GM15510 (cell line): ENCODE data around the gene UBE2D3.

ENCODE experiments used
- POLR2A ChIP-seq: IDR thresholded peaks from 3 replicates; pipeline ENCODE4 v1.6.1; 2011; ENCODE audit warnings: borderline replicate concordance; ENCODE audit not compliant: insufficient read length; ENCODE audit errors: extremely low read depth

UBE2D3 gene

DNA sequence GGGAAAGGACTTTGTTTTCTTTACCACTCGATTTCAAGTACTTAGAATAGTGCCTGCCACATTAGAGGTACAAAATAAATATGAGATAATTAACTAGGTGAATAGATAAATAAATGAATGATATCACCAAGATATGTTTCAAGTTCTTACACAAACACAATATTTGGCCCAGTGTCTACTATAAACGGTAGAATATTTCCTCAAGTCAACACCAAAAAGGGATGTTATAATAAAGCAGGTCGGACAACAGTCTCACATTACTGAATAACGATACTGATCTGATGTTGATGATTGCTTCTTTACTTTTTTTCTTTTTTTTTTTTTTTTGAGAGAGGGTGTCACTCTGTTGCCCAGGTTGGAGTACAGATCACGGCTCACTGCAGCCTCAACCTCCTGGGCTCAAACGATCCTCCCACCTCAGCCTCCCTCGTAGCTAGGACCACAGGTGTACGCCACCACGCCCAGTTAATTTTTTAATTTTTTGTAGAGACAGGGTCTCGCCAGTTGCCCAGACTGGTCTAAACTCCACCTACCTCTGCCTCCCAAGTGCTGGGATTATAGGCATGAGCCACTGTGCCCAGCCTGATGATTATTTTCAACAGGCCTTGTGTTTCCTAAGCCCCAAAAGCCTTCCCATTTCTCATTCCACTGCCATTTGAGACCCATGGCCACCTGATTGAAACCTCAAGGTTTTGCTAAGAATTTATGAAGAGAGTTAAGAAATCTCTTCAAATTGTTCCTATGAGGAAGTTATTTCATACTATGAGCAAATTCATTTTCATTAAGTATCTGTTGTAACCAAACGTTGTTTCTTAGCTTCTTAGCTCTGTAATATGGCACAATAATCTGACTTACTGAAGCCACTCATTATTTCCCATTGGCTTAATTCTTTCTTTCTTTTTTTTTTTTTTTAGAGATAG, 68.8 kb downstream of the UBE2D3 start:
- TF ChIP-seq POLR2A = no peak

DNA sequence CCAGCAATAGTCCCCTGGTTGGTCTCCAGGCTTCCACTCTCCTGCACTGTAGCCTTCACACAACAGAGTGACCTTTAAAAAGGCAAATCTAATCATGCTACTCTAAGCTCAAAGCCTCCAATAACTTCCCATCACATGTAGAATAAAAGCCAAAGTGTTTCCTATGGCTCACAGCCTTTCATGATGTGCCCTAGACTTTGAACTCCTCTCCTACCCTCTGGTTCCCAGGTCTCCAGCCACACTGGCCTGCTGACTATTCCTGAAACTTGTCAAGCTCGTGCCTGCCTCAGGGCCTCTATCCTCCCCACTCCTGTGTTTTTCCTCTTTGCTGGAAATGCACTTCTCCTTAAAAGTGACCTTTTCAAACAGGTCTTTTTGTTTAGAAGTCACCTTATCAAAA, 69.7 kb downstream of the UBE2D3 start:
- no peak for TF ChIP-seq POLR2A

DNA sequence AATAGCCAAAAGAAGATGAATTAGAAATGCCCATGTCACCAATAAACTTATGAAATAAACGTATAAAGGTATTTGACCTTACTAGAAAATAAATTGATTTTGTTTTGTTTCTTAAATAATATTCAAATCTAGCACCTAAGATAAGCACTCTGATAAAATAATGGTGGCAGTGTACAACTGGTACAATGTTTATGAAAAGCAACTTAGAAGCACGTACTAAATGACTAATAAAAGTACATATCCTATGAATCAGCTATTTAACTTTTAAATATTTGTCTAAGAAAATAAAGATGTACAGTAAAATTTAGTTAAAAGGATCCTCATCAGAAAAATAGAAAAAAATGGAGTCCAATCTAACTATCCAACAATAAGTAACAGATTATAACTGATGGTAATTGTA, 73.3 kb downstream of the UBE2D3 start:
- TF ChIP-seq POLR2A = no peak

DNA sequence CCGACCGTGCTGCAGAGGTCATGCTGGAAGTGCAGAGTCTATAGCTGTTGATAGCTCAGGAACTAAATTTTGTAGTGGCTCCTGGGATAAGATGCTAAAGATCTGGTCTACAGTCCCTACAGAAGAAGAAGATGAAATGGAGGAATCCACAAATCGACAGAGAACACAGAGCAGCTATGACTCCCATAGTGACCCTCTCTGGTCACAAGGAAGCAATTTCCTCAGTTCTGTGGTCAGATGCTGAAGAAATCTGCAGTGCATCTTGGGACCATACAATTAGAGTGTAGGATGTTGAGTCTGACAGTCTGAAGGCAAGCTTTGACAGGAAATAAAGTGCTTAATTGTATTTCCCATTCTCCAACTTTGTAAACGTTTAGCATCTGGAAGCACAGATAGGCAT, 75.4 kb downstream of the UBE2D3 start:
- TF ChIP-seq POLR2A = no peak
